Cardiac fibroblast (primary cell): Measurements from ENCODE around the gene LRP11.
A peak's percentile ranks its signal among the peaks of the same experiment; 100 is the strongest.

Experiments used
- DNase-seq, 2 donors: peaks; one replicate each; pipeline versions ENCODE4 v3.0.0 to v3.0.0-alpha.2; 2010; ENCODE audit warnings: low read depth in 2 of 2
- H3K4me3 ChIP-seq, 2 donors: replicated peaks in 1 of 2; 1 replicate in 1 of 2; 2 replicates in 1 of 2; pipeline ENCODE4 v1.5.1; 2011; ENCODE audit warnings: low read depth in 2 of 2, low read length in 2 of 2, mild to moderate bottlenecking in 2 of 2, moderate library complexity in 1 of 2
- CTCF ChIP-seq: IDR thresholded peaks from one replicate; pipeline ENCODE4 v1.5.1; 2011; ENCODE audit warnings: low read depth, mild to moderate bottlenecking, low read length, inconsistent platforms

The LRP11 gene

GRCh38 chr6:149901444-149902140 is 37.4 kb upstream of the LRP11 start:
- no peak overlapping the region for H3K4me3 ChIP-seq
- no peak for TF ChIP-seq CTCF
- DNase-seq = no peak

- no peak overlapping the region for H3K4me3 ChIP-seq
- DNase-seq = no peak
- TF ChIP-seq CTCF = no peak
Observed at GRCh38 chr6:149900620-149901443, 36.7 kb upstream of the LRP11 start.

- no peak for TF ChIP-seq CTCF
- no peak overlapping the region for H3K4me3 ChIP-seq
- no peak for DNase-seq
Observed at GRCh38 chr6:149899926-149900619, 35.9 kb upstream of the LRP11 start.

GRCh38 chr6:149899486-149899885 is 35.3 kb upstream of the LRP11 start:
- no peak for TF ChIP-seq CTCF
- DNase-seq = no peak
- no peak overlapping the region for H3K4me3 ChIP-seq

- no peak overlapping the region for H3K4me3 ChIP-seq
- TF ChIP-seq CTCF = no peak
- no peak for DNase-seq
Observed at GRCh38 chr6:149898966-149899365, 34.8 kb upstream of the LRP11 start.

GRCh38 chr6:149897855-149898744 is 33.9 kb upstream of the LRP11 start, which contains the start of gene RAET1E:
TSS of gene RAET1E (minus strand) at chr6:149898113. CDS start at chr6:149890901, 7,212 bp downstream.
- DNase-seq = no peak
- no peak for TF ChIP-seq CTCF
- H3K4me3 ChIP-seq = peak within 1 kb of the TSS; percentile 22 to 29
